Keratinocyte (primary cell): ENCODE data around the gene TPGS2. TPM values are rescaled to one million over a fixed set of nuclear protein-coding genes. Genes with fewer than 3 reads are reported as not detected.

Experiments used
- DNase-seq: peaks from one replicate; pipeline ENCODE4 v3.0.0-alpha.2; 2011; ENCODE audit warnings: low read depth, missing footprints, low spot score
- FAIRE-seq: peaks from 2 replicates; lab custom pipeline; 2011; peaks lifted over from hg19 to GRCh38; lab: Jason Lieb, UNC
- H2AFZ ChIP-seq: 2 replicates; pipeline ENCODE4 v1.6.0; 2012; ENCODE audit warnings: low read length, control low read depth, inconsistent platforms; ENCODE audit not compliant: control insufficient read depth
- H3K27ac ChIP-seq: 2 replicates; pipeline ENCODE4 v1.5.1; 2011; ENCODE audit warnings: low read length; ENCODE audit not compliant: control insufficient read depth, insufficient read depth
- H3K27me3 ChIP-seq: 3 replicates; pipeline ENCODE4 v1.6.0; 2011; ENCODE audit warnings: low read length; ENCODE audit not compliant: control insufficient read depth, insufficient read depth; ENCODE audit errors: extremely low read depth
- H3K36me3 ChIP-seq, 2 experiments: 2 replicates in 1 of 2; 3 replicates in 1 of 2; pipeline ENCODE4 v1.5.1; 2011; ENCODE audit warnings: low read length in 2 of 2, mild to moderate bottlenecking in 1 of 2; ENCODE audit not compliant: control insufficient read depth in 2 of 2, insufficient read depth in 2 of 2; ENCODE audit errors: extremely low read depth in 1 of 2
- H3K4me1 ChIP-seq: 3 replicates; pipeline ENCODE4 v1.5.1; 2011; ENCODE audit warnings: low read length; ENCODE audit not compliant: control insufficient read depth, insufficient read depth; ENCODE audit errors: extremely low read depth
- H3K4me2 ChIP-seq: 3 replicates; pipeline ENCODE4 v1.6.0; 2011; ENCODE audit warnings: low read depth, low read length; ENCODE audit not compliant: control insufficient read depth, insufficient read depth; ENCODE audit errors: extremely low read depth
- H3K4me3 ChIP-seq, 3 experiments: fragments of 200-600 bp in 1 of 3; sonication (generic) in 1 of 3; 2 replicates in 2 of 3; 3 replicates in 1 of 3; pipeline ENCODE4 v1.5.1; 2011 to 2016; ENCODE audit warnings: low read length in 3 of 3, mild to moderate bottlenecking in 3 of 3, control low read depth in 2 of 3, inconsistent platforms in 1 of 3, low read depth in 1 of 3, mixed read lengths in 1 of 3, mixed run types in 1 of 3, moderate library complexity in 1 of 3; ENCODE audit not compliant: control insufficient read depth in 2 of 3, insufficient read depth in 2 of 3; ENCODE audit errors: extremely low read depth in 1 of 3
- H3K79me2 ChIP-seq: 2 replicates; pipeline ENCODE4 v1.6.0; 2012; ENCODE audit warnings: low read length; ENCODE audit not compliant: control insufficient read depth, insufficient read depth
- H3K9ac ChIP-seq: 3 replicates; pipeline ENCODE4 v1.6.0; 2011; ENCODE audit warnings: low read length; ENCODE audit not compliant: control insufficient read depth, insufficient read depth; ENCODE audit errors: extremely low read depth
- H3K9me1 ChIP-seq: 3 replicates; pipeline ENCODE4 v1.6.0; 2011; ENCODE audit warnings: low read length; ENCODE audit not compliant: control insufficient read depth, insufficient read depth; ENCODE audit errors: extremely low read depth
- H3K9me3 ChIP-seq: 2 replicates; pipeline ENCODE4 v1.5.1; 2012; ENCODE audit warnings: low read depth, low read length; ENCODE audit not compliant: control insufficient read depth
- H4K20me1 ChIP-seq: 3 replicates; pipeline ENCODE4 v1.6.0; 2011; ENCODE audit warnings: low read length; ENCODE audit not compliant: control insufficient read depth, insufficient read depth; ENCODE audit errors: extremely low read depth
- CTCF ChIP-seq, 3 experiments: IDR thresholded peaks in 1 of 3; conservative IDR thresholded peaks in 1 of 3; optimal IDR thresholded peaks in 1 of 3; 2 replicates in 2 of 3; 3 replicates in 1 of 3; pipeline versions ENCODE3 to v1.5.1; 2011; ENCODE audit warnings: low read length in 3 of 3, mild to moderate bottlenecking in 3 of 3, moderate library complexity in 2 of 3, control low read depth in 1 of 3, inconsistent platforms in 1 of 3; ENCODE audit not compliant: insufficient read depth in 2 of 3; ENCODE audit errors: extremely low read depth in 1 of 3
- EZH2 ChIP-seq: IDR thresholded peaks from one replicate; pipeline ENCODE4 v1.6.1; 2012; ENCODE audit warnings: inconsistent platforms, mild to moderate bottlenecking, low read length, moderate library complexity
- dilution Hi-C: fragments of 300-500 bp; cut with MboI; formaldehyde crosslinking; loops from one replicate; pipeline ENCODE4 v1.7.0; 2020; ENCODE audit warnings: low sequenced_read_pairs; ENCODE audit not compliant: extremely low pct_ligation_motif_present
- polyA plus RNA-seq, 5 experiments: library from polyadenylated mRNA; depleted of rRNA in 3 of 5; stranded (reverse) in 3 of 5; stranded (forward) in 1 of 5; unstranded in 1 of 5; fragments of >200 nt; gene quantifications; 1 replicate in 1 of 5; 2 replicates in 3 of 5; 3 replicates in 1 of 5; pipeline versions ENCODE4 v1.2.1 to v1.2.3, GENCODE V29; 2011 to 2012; ENCODE audit warnings: missing spikeins in 2 of 5, low read depth in 1 of 5, low replicate concordance in 1 of 5

The TPGS2 gene
- polyA plus RNA-seq, 1 donor (not counting 4 experiments of a cell fraction or from before 2014, with no cell fraction given), result 254 TPM

DNA sequence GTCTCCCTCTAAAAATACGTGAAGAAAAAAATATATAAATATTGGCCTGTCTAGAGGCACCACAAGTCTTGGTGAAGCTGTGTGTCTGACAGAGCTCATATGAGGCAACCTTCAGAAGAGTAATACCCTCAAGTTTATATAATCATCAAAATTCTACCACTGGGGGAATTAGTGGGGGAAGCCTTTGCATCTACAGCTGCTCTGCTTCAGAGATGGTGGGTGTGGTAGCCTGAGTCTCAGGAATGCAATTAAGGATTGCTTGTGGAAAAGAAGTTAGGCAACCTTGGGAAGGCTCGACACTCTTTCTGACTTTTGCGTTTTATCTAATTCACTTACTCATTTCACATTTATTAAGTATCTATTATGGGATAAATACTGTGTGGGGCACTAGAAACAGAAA lies 17.4 kb downstream of the TPGS2 start:
- no peaks in the 10 kb centered on the region for H3K27me3 ChIP-seq
- no peak for DNase-seq
- peaks cover 13% of the 10 kb centered on the region for H3K4me1 ChIP-seq
- H3K4me2 ChIP-seq, result no peak overlapping the region
- peaks cover 7 to 11% of the 10 kb centered on the region in 2 experiments for H3K36me3 ChIP-seq
- no peak overlapping the region for H3K27ac ChIP-seq
- H3K9me3 ChIP-seq, result no peaks in the 10 kb centered on the region
- TF ChIP-seq CTCF (optimal IDR thresholded peaks at IDR 0.05 in 1 of 3, IDR thresholded peaks at IDR 0.05 in 1 of 3, conservative IDR thresholded peaks at IDR 0.05 in 1 of 3; ENCODE audit: extremely low read depth in 1 of 3, insufficient read depth in 2 of 3, low read length in 3 of 3) (no peak), EZH2 (no peak)
- H3K79me2 ChIP-seq, result no peaks in the 10 kb centered on the region
- H4K20me1 ChIP-seq, result no peaks in the 10 kb centered on the region
- no peak overlapping the region for H3K9ac ChIP-seq
- dilution Hi-C loops, result no loop called here
- no peaks in the 10 kb centered on the region for H3K9me1 ChIP-seq
- H2AFZ ChIP-seq, result no peak overlapping the region
- H3K4me3 ChIP-seq, result no peak overlapping the region
- FAIRE-seq, result no peak

GRCh38 chr18:36809590-36810381 lies 19.0 kb downstream of the TPGS2 start:
- no peaks in the 10 kb centered on the region for H3K4me1 ChIP-seq
- no peaks in the 10 kb centered on the region for H3K79me2 ChIP-seq
- H3K27ac ChIP-seq, result no peak overlapping the region
- no peaks in the 10 kb centered on the region for H3K9me3 ChIP-seq
- FAIRE-seq (peak; percentile 49), DNase-seq (peak; percentile 70)
- no peak overlapping the region for H3K4me2 ChIP-seq
- dilution Hi-C loops, result no loop called here
- no peaks in the 10 kb centered on the region for H3K27me3 ChIP-seq
- peaks cover 7 to 17% of the 10 kb centered on the region in 2 experiments for H3K36me3 ChIP-seq
- H3K4me3 ChIP-seq, result no peak overlapping the region
- no peak overlapping the region for H2AFZ ChIP-seq
- H4K20me1 ChIP-seq, result no peaks in the 10 kb centered on the region
- no peak overlapping the region for H3K9ac ChIP-seq
- TF ChIP-seq EZH2 (no peak), CTCF (optimal IDR thresholded peaks at IDR 0.05 in 1 of 3, IDR thresholded peaks at IDR 0.05 in 1 of 3, conservative IDR thresholded peaks at IDR 0.05 in 1 of 3; ENCODE audit: extremely low read depth in 1 of 3, insufficient read depth in 2 of 3, low read length in 3 of 3) (peak; percentile 62 to 80 (median 75))
- no peaks in the 10 kb centered on the region for H3K9me1 ChIP-seq
